KMS-11 (cell line): ENCODE data around the gene CX3CL1.

ENCODE experiments used
- H2AFZ ChIP-seq: fragments of 200-600 bp; sonication (generic); 2 replicates; pipeline ENCODE4 v1.6.1; 2016; ENCODE audit warnings: antibody characterized with exemption, mixed run types, low read depth
- H3K27ac ChIP-seq: fragments of 200-600 bp; sonication (generic); 2 replicates; pipeline ENCODE4 v1.6.1; 2016; ENCODE audit warnings: mild to moderate bottlenecking, mixed run types
- H3K27me3 ChIP-seq: fragments of 200-600 bp; sonication (generic); 2 replicates; pipeline ENCODE4 v1.6.1; 2017; ENCODE audit warnings: mild to moderate bottlenecking, low read depth, mixed run types, moderate library complexity; ENCODE audit not compliant: insufficient read depth
- H3K36me3 ChIP-seq: fragments of 200-600 bp; sonication (generic); 2 replicates; pipeline ENCODE4 v1.6.1; 2017; ENCODE audit warnings: mild to moderate bottlenecking, mixed run types; ENCODE audit not compliant: insufficient read depth
- H3K4me1 ChIP-seq: fragments of 200-600 bp; sonication (generic); 2 replicates; pipeline ENCODE4 v1.6.1; 2016; ENCODE audit warnings: mild to moderate bottlenecking, low read depth, mixed run types; ENCODE audit not compliant: poor library complexity, severe bottlenecking
- H3K4me2 ChIP-seq: fragments of 200-600 bp; sonication (generic); 2 replicates; pipeline ENCODE4 v1.7.0; 2016; ENCODE audit warnings: mild to moderate bottlenecking, mixed run types
- H3K4me3 ChIP-seq: fragments of 200-600 bp; sonication (generic); IDR thresholded peaks from 2 replicates; pipeline ENCODE4 v1.6.1; 2017; ENCODE audit warnings: low read depth, low read length, mixed read lengths; ENCODE audit not compliant: insufficient read depth
- H3K79me2 ChIP-seq: fragments of 200-600 bp; sonication (generic); 2 replicates; pipeline ENCODE4 v1.6.1; 2016; ENCODE audit warnings: low read depth, mixed run types; ENCODE audit not compliant: insufficient read depth
- H3K9ac ChIP-seq: fragments of 200-600 bp; sonication (generic); 2 replicates; pipeline ENCODE4 v1.6.1; 2016; ENCODE audit warnings: mild to moderate bottlenecking, mixed run types
- H4K20me1 ChIP-seq: fragments of 200-600 bp; sonication (generic); 2 replicates; pipeline ENCODE4 v1.6.1; 2016; ENCODE audit warnings: mild to moderate bottlenecking, mixed run types; ENCODE audit not compliant: insufficient read depth
- CTCF ChIP-seq: fragments of 200-600 bp; sonication (generic); conservative IDR thresholded peaks from 2 replicates; pipeline ENCODE4 v1.6.1; 2017; ENCODE audit warnings: low read depth, mild to moderate bottlenecking, antibody characterized with exemption, low read length, moderate library complexity, mixed read lengths

The CX3CL1 gene

GRCh38 chr16:57352636-57353047 is 19.6 kb upstream of the CX3CL1 start:
- Histone ChIP-seq H2AFZ (no peak overlapping the region), H3K79me2 (no peaks in the 10 kb centered on the region), H3K9ac (no peak overlapping the region), H3K4me1 (no peaks in the 10 kb centered on the region), H3K27ac (no peak overlapping the region), H4K20me1 (no peaks in the 10 kb centered on the region), H3K36me3 (no peaks in the 10 kb centered on the region), H3K4me3 (no peak overlapping the region), H3K4me2 (no peak overlapping the region), H3K27me3 (no peaks in the 10 kb centered on the region)
- no peak for TF ChIP-seq CTCF

GRCh38 chr16:57354311-57354710 is 18.0 kb upstream of the CX3CL1 start:
- Histone ChIP-seq H3K27me3 (no peaks in the 10 kb centered on the region), H3K4me1 (no peaks in the 10 kb centered on the region), H4K20me1 (no peaks in the 10 kb centered on the region), H3K27ac (no peak overlapping the region), H3K79me2 (no peaks in the 10 kb centered on the region), H3K9ac (no peak overlapping the region), H2AFZ (no peak overlapping the region), H3K4me2 (no peak overlapping the region), H3K36me3 (no peaks in the 10 kb centered on the region), H3K4me3 (no peak overlapping the region)
- TF ChIP-seq CTCF = no peak

GRCh38 chr16:57355898-57356414 is 16.3 kb upstream of the CX3CL1 start:
- Histone ChIP-seq H3K4me2 (no peak overlapping the region), H3K79me2 (no peaks in the 10 kb centered on the region), H3K4me1 (no peaks in the 10 kb centered on the region), H3K4me3 (no peak overlapping the region), H2AFZ (no peak overlapping the region), H3K36me3 (no peaks in the 10 kb centered on the region), H3K27me3 (no peaks in the 10 kb centered on the region), H4K20me1 (no peaks in the 10 kb centered on the region), H3K9ac (no peak overlapping the region), H3K27ac (no peak overlapping the region)
- TF ChIP-seq CTCF = no peak

GRCh38 chr16:57356547-57356946 is 15.7 kb upstream of the CX3CL1 start:
- Histone ChIP-seq H3K9ac (no peak overlapping the region), H3K4me1 (no peaks in the 10 kb centered on the region), H3K79me2 (no peaks in the 10 kb centered on the region), H4K20me1 (no peaks in the 10 kb centered on the region), H3K27me3 (no peaks in the 10 kb centered on the region), H3K4me2 (no peak overlapping the region), H2AFZ (no peak overlapping the region), H3K4me3 (no peak overlapping the region), H3K36me3 (no peaks in the 10 kb centered on the region), H3K27ac (no peak overlapping the region)
- no peak for TF ChIP-seq CTCF
